HG02840 (cell line): Measurements from ENCODE around the gene EPX.

ENCODE experiments used
- ATAC-seq: cut with Tn5 transposase; IDR thresholded peaks from one replicate; pipeline ENCODE4 v1.9.1; 2021; ENCODE audit warnings: mild to moderate bottlenecking, moderate library complexity, moderate number of reproducible peaks; ENCODE audit not compliant: unreplicated experiment, low FRiP score

Gene EPX

DNA sequence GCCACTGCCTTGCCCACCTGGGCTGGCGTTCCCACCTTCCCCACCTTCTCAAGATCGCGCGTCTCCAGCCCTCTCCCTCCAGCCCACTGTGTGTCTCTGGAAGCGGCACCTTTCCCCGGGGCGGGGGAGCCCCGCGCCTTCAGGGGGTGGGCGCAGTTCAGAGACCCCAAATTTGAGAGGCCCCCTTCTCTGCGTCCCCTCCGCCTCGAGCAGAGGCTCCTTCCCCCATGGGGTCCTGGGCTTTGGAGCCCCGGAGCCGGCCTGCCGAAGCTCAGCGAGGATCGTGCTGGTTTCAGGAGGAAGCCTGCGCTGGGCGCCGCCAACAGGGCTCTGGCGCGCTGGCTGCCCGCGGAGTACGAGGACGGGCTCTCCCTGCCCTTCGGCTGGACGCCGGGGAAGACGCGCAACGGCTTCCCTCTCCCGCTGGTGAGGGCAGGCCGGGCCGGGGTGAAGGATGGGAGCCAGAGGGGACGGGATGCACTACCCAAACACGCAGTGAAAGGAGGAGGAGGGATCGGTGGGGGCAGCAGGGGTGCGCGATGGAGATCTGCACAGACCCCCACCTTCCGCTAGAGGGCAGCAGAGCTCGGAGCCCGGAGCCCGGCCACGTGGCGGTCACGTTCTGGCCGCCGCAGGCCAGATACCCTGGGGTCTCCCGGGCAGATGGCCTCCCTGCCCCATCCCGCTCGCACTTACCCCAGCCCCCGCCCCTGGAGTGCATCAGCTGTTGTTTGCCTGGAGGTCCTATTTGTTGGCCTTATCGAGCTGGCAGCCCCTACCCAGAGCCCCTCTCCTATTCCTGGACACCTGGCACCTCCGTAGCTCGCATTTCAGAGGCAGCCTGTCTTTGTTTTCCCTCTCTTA is 57.0 kb downstream of the EPX start:
- ATAC-seq, result no peak

DNA sequence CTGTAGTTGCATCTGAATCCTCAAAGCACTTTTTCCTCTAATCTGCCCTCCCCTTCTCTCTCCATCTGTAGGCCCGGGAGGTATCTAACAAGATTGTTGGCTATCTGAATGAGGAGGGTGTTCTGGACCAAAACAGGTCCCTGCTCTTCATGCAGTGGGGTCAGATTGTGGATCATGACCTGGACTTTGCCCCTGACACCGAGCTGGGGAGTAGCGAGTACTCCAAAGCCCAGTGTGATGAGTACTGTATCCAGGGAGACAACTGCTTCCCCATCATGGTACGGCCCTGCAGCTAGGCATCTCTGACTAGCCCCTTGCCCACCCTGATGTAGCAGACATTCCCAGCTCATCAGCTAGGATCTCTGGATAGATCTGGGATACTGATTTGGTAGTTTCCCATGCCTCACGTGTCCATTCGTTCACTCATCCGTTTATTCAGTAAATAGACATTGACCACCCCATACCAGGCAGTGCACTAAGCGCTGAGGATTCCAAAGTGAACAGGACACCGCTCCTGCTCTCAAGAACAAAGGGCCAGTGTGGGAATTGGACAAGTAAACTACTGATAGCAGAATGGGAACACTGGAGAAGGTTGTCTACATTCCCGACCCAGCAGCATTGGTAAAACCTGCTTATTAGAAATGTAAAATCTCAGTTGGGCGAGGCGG is 58.0 kb downstream of the EPX start:
- ATAC-seq, result no peak

DNA sequence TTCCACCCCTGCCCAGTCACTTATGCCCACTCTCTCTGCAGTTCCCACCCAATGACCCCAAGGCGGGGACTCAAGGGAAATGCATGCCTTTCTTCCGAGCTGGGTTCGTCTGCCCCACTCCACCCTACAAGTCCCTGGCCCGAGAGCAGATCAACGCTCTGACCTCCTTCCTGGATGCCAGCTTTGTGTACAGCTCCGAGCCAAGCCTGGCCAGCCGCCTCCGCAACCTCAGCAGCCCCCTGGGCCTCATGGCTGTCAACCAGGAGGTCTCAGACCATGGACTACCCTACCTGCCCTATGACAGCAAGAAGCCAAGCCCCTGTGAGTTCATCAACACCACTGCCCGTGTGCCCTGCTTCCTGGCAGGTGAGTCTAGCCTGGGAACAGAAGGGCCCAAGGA is 59.6 kb downstream of the EPX start:
- ATAC-seq, result no peak

DNA sequence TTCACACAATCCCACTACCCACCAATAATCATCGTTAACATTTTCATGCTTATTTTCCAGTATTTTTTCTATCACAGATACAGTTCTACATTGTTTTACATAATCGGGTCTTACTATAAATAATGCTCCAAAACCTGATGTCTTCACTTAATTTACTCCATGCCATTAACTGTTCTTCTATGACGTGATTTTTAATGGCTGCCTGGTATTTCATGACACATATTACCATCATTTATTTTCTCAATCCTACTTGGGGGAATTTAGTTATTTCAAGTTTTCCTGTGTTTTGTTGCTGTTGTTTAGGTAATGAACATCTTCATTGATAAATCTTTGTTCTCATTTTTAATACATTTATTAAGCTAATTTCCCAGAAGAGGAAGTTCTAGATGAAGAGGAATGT is 60.6 kb downstream of the EPX start:
- ATAC-seq, result no peak
